ENCODE data around the gene MRPS6.

The MRPS6 gene

GRCh38 chr21:34176448-34176847 is 103.1 kb downstream of the MRPS6 start:
- Histone ChIP-seq H3K27ac (ENCODE audit: poor library complexity, severe bottlenecking) (no peak overlapping the region), H3K36me3 (ENCODE audit: low read depth) (no peaks in the 10 kb centered on the region), H3K4me1 (ENCODE audit: insufficient read depth, poor library complexity, severe bottlenecking) (no peaks in the 10 kb centered on the region), H3K27me3 (ENCODE audit: insufficient read depth, poor library complexity, severe bottlenecking) (no peaks in the 10 kb centered on the region), H3K9me3 (ENCODE audit: severe bottlenecking) (peaks cover 1% of the 10 kb centered on the region), H3K4me3 (ENCODE audit: severe bottlenecking) (no peak overlapping the region)
- ATAC-seq (ENCODE audit: low read depth) (no peak), DNase-seq (ENCODE audit: low spot score) (no peak)
- no peak for TF ChIP-seq CTCF (IDR thresholded peaks at IDR 0.05; ENCODE audit: poor library complexity, severe bottlenecking)

- no peaks in the 10 kb centered on the region for H3K4me1 ChIP-seq (ENCODE audit: insufficient read depth, poor library complexity, severe bottlenecking)
- H3K36me3 ChIP-seq (ENCODE audit: low read depth): no peaks in the 10 kb centered on the region
- H3K27me3 ChIP-seq (ENCODE audit: insufficient read depth, poor library complexity, severe bottlenecking): no peaks in the 10 kb centered on the region
- H3K4me3 ChIP-seq (ENCODE audit: severe bottlenecking): no peak overlapping the region
- no peak for TF ChIP-seq CTCF (IDR thresholded peaks at IDR 0.05; ENCODE audit: poor library complexity, severe bottlenecking)
- H3K9me3 ChIP-seq (ENCODE audit: severe bottlenecking): no peaks in the 10 kb centered on the region
- H3K27ac ChIP-seq (ENCODE audit: poor library complexity, severe bottlenecking): no peak overlapping the region
- ATAC-seq (ENCODE audit: low read depth) (no peak), DNase-seq (ENCODE audit: low spot score) (no peak)
Measured at GRCh38 chr21:34177919-34178567, 104.7 kb downstream of the MRPS6 start.

- H3K4me1 ChIP-seq (ENCODE audit: insufficient read depth, poor library complexity, severe bottlenecking): no peaks in the 10 kb centered on the region
- no peak overlapping the region for H3K4me3 ChIP-seq (ENCODE audit: severe bottlenecking)
- DNase-seq (ENCODE audit: low spot score) (no peak), ATAC-seq (ENCODE audit: low read depth) (no peak)
- H3K27me3 ChIP-seq (ENCODE audit: insufficient read depth, poor library complexity, severe bottlenecking): no peaks in the 10 kb centered on the region
- no peak for TF ChIP-seq CTCF (IDR thresholded peaks at IDR 0.05; ENCODE audit: poor library complexity, severe bottlenecking)
- no peaks in the 10 kb centered on the region for H3K36me3 ChIP-seq (ENCODE audit: low read depth)
- H3K27ac ChIP-seq (ENCODE audit: poor library complexity, severe bottlenecking): no peak overlapping the region
- no peaks in the 10 kb centered on the region for H3K9me3 ChIP-seq (ENCODE audit: severe bottlenecking)
Measured at GRCh38 chr21:34179204-34179935, 106.0 kb downstream of the MRPS6 start.

- no peak for TF ChIP-seq CTCF (IDR thresholded peaks at IDR 0.05; ENCODE audit: poor library complexity, severe bottlenecking)
- DNase-seq (ENCODE audit: low spot score) (no peak), ATAC-seq (ENCODE audit: low read depth) (no peak)
- Histone ChIP-seq H3K4me3 (ENCODE audit: severe bottlenecking) (no peak overlapping the region), H3K4me1 (ENCODE audit: insufficient read depth, poor library complexity, severe bottlenecking) (no peaks in the 10 kb centered on the region), H3K9me3 (ENCODE audit: severe bottlenecking) (no peaks in the 10 kb centered on the region), H3K36me3 (ENCODE audit: low read depth) (no peaks in the 10 kb centered on the region), H3K27ac (ENCODE audit: poor library complexity, severe bottlenecking) (no peak overlapping the region), H3K27me3 (ENCODE audit: insufficient read depth, poor library complexity, severe bottlenecking) (no peaks in the 10 kb centered on the region)
Measured at GRCh38 chr21:34180407-34180806, 107.0 kb downstream of the MRPS6 start.

GRCh38 chr21:34180826-34181359 is 107.5 kb downstream of the MRPS6 start:
- TF ChIP-seq CTCF (IDR thresholded peaks at IDR 0.05; ENCODE audit: poor library complexity, severe bottlenecking): no peak
- Histone ChIP-seq H3K4me3 (ENCODE audit: severe bottlenecking) (no peak overlapping the region), H3K9me3 (ENCODE audit: severe bottlenecking) (no peaks in the 10 kb centered on the region), H3K36me3 (ENCODE audit: low read depth) (no peaks in the 10 kb centered on the region), H3K27me3 (ENCODE audit: insufficient read depth, poor library complexity, severe bottlenecking) (no peaks in the 10 kb centered on the region), H3K4me1 (ENCODE audit: insufficient read depth, poor library complexity, severe bottlenecking) (no peaks in the 10 kb centered on the region), H3K27ac (ENCODE audit: poor library complexity, severe bottlenecking) (no peak overlapping the region)
- ATAC-seq (ENCODE audit: low read depth) (no peak), DNase-seq (ENCODE audit: low spot score) (no peak)

Data from RWPE2 (cell line).